HG02623 (cell line): ENCODE results near the gene BCL11B.
"Not testable (repeated sequence)": the region's sequence is repeated elsewhere in the genome, so short reads cannot be mapped to it uniquely, and the experiment has no call there.

Experiments
- ATAC-seq: cut with Tn5 transposase; IDR thresholded peaks from one replicate; pipeline ENCODE4 v1.9.1; 2021; ENCODE audit warnings: moderate library complexity; ENCODE audit not compliant: unreplicated experiment

BCL11B gene

DNA sequence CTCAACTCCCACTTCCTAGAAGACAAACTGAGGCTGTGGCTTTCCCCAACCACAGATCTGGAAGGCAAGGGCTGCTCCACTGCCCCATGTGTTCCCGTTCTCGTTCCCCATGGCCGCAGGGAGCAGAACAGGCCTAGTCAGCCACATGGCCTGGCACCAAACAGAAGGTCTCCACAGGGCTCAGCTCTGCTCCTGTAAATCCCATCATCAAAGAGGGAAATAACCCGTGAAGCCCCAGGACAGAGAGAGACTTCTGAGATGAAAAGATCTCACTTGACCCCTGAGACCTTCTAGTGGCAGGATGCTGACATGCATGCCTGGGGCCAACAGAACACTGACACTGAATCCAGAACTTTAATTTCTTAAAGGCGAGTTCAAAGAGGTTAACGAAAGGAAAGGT lies 68.9 kb downstream of the BCL11B start:
- ATAC-seq: no peak

- no peak for ATAC-seq
Measured at GRCh38 chr14:99202516-99202915, 69.5 kb downstream of the BCL11B start.

DNA sequence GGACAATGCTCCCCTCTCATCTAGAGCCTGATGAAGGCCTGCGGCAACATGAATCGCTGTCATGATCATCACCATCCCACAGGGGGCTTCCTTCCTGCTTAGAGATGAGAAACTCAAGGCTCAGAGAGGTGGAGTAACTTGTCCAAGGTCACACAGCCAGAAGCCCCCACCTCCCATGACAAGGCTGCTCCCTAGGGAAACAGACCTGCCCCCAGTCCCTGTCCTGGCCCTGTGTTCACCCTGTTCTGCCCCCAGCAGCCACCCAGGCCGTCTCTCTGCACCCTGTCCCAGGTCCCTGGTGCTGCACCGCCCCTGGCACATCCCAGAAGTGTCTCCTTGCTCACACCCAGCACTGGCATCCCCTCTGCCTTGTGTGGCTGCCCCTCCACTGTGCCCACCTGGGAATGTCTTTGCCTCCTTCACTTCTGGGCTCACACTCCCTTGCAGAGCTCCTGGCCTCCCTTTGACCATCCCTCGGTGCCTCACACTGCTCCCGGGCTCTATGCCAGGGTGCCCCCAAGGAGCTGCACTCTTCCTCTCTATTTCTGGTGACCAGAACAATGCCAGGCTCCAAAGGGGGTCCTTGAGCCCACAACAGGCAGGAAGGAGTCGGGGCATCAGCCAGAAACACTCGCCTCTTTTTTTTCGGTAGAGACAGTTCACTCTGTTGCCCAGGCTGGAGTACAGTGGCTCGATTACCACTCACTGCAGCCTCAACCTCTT lies 70.5 kb downstream of the BCL11B start:
- ATAC-seq: no peak

GRCh38 chr14:99200654-99201005 lies 71.4 kb downstream of the BCL11B start:
- ATAC-seq: no peak

- ATAC-seq: no peak
Measured at GRCh38 chr14:99199846-99200653, 71.9 kb downstream of the BCL11B start.

- ATAC-seq: no peak
Measured at GRCh38 chr14:99198746-99199502, 73.1 kb downstream of the BCL11B start.

- ATAC-seq: no peak
Measured at GRCh38 chr14:99196310-99196650, 75.7 kb downstream of the BCL11B start.

DNA sequence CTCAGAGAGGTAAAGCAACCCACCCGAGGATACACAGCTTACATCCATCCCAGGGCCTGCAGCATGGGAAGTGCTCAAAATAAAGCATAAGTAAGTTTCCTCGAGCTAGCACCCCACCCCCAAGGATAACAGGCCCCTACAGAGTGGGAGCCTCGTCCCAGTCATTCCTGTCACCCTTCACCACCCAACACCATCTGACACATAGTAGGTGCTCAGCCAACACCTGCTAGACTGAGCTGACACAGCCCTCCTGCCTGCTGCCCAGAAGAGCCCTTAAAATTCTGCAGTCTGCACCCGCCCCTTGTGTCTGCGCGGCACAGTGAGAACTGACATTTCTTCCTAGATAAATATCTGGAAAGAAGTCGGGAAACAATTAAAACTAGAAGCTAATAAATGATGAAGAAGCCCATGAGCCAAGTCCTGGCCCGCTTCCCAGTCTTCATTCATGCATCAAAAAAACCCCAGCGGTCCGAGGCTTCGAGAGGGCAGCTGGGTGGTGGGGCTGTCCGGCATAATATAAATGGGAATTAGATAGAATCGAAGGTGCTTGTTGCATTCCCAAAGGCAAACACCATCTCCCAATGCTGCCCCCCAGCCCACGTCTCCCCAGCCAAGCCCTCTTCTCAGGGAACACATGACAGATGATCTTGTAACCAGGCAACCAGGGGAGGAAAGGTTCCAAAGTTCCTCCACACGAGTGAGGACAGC lies 76.2 kb downstream of the BCL11B start:
- no peak for ATAC-seq

- ATAC-seq: no peak
Measured at GRCh38 chr14:99194736-99195135, 77.3 kb downstream of the BCL11B start.

- ATAC-seq: no peak
Measured at GRCh38 chr14:99194136-99194535, 77.9 kb downstream of the BCL11B start.

GRCh38 chr14:99192830-99193229 lies 79.2 kb downstream of the BCL11B start:
- ATAC-seq: no peak

DNA sequence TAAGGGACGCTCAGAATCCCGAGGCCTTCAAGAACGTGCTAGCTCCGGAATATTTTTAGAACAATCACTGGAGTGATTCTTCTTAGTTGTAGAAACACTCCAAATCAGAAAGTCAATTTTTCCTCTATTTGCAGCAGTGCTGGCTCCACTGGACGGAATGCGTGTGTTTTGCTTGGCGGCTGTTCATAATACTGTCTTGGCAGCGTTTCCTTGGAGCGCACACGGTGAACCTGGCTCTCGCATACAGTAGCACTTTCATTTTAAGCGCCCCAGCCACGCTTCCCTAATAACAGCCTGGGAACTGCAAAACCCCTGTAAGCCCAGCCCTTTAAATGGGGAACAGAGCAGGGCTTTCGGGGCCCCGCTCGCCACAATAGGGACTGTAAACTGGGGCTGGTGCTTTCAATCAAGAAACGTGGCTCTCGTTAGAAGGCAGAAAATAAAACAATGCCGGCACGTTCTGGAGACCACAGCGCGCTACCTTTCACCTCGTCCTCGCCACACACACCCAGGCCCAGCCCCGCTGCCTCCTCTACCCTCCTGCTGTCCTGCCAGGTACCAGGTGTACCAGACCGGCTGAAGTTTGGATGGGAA lies 79.9 kb downstream of the BCL11B start:
- ATAC-seq: no peak

- ATAC-seq: no peak
Measured at GRCh38 chr14:99191395-99192027, 80.5 kb downstream of the BCL11B start.

DNA sequence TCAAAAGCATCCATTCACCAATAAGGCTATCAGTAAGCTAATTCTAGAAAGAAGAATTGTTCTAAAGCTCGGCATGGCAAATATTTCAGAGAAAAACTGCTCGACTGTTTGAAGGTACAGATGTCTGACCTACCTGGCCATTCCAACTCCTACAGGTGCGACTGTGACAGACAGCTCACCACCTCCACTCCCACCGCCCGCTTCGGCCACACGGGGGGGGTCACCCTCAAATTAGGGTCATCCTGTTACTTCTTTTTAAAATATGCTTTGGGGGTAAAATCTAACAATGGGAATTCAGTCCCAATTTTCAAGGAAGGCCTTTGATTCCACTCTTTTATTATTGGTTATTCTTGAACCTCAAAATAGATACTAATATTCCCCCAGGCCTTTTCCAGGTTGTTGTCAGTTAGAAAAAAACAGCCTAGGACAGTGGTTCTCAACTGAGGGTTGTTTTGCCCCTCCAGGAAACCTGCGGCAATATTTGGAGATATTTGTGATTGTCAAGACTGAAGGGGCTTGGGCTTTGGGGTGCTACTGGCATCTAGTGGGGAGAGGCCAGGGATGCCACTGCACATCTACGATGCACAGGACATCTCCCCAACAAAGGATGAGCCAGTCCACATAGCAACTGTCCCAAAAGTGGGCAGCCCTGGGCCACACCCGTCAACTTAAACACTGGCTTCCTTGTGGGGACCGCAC lies 81.2 kb downstream of the BCL11B start:
- ATAC-seq: no peak

DNA sequence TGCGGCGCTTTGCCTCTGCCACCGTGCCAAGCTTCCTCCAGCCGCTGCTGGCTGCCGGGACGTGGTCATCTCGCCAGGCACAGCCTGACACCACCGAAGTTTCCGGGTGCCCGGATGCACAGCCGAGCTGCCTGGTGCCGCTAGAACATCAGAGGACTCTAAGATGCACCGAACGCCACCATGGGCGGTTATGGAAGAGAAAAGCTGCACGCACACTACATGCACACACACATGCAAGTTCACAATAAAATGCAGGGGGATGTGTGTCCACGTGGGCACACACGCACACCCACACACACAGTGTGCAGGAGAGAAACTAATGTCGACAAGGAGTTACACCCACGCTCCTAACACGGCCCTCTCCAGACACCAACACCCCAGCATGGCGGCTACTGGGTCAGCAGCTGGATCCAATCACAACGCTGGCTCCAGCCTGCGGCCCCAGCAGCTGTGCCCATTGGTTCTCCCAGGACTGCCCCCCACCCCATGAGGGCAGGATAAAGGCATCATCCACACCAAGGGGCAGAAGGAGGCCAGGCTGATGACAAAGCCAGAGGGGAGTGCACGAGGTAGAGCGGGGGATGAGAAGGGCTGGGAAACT lies 82.7 kb downstream of the BCL11B start:
- no peak for ATAC-seq

GRCh38 chr14:99188731-99189191 lies 83.2 kb downstream of the BCL11B start:
- no peak for ATAC-seq

- no peak for ATAC-seq
Measured at GRCh38 chr14:99187858-99188257, 84.1 kb downstream of the BCL11B start.

DNA sequence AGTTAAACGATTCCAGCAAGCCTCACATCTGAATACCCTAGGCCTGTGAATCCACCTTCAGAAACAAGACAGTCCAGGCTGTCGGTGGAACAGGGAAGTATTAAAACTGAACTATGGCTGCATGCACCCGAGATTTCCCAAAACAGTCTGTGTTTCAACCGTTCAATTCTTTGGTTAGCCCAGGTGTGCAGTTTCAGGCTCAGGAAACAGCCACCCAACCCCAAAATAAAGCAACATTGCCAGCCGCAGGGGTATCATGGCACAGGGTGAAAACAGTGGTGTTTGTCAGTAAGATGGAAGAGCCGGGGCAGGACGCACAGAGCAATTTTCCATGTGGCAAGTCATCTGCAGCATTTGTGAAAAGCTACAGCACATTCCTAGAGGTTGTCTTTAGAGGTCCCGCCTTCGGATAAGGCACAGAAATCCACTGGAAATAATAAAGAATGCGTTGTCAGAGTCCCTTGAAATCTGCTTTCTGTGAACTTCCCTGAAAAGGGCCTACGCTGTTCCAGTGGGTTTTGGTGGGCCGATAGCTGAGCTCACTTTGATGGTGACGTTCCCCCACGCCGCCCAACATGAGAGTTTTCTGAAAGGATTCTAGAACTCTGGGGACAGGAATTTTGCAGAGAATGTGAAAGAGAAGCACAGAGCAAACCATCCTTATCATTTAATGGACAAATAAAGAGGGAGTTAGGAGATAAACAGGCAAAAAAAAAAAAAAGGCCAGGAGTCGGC lies 84.9 kb downstream of the BCL11B start:
- ATAC-seq: no peak

- ATAC-seq: not testable (repeated sequence)
Measured at GRCh38 chr14:99186336-99186735, 85.7 kb downstream of the BCL11B start.
